Anterior cingulate cortex (tissue), 58 donors: ENCODE measurements around the gene MATCAP1.

Source experiments
- DNase-seq, 58 donors: peaks; one replicate each; lab custom pipeline; 2025; lab: John Stamatoyannopoulos, UW

The MATCAP1 gene

GRCh38 chr16:67158637-67159600 is 24.8 kb downstream of the MATCAP1 start:
- no peak for DNase-seq

- no peak for DNase-seq
Observed at GRCh38 chr16:67157892-67158635, 25.7 kb downstream of the MATCAP1 start.

GRCh38 chr16:67157106-67157748 is 26.5 kb downstream of the MATCAP1 start:
- no peak for DNase-seq

- no peak for DNase-seq
Observed at GRCh38 chr16:67156143-67156844, 27.5 kb downstream of the MATCAP1 start.

- peak in 54 of 58 donors; percentile 23 to 81 (median 62) for DNase-seq
Observed at GRCh38 chr16:67155295-67156142, 28.2 kb downstream of the MATCAP1 start.

- DNase-seq = peak in 1 of 58 donors; percentile 31
Observed at GRCh38 chr16:67154578-67155294, 29.0 kb downstream of the MATCAP1 start.

GRCh38 chr16:67151431-67152097 is 32.2 kb downstream of the MATCAP1 start:
- no peak for DNase-seq

GRCh38 chr16:67150833-67151396 is 32.8 kb downstream of the MATCAP1 start, which contains the start of gene B3GNT9:
TSS of gene B3GNT9 (minus strand) at chr16:67150998. CDS start at chr16:67150485, 513 bp downstream.
- peak in 49 of 58 donors; percentile 33 to 84 (median 64) for DNase-seq

- DNase-seq = peak in 4 of 58 donors; percentile 16 to 63 (median 50)
Observed at GRCh38 chr16:67150047-67150832, 33.5 kb downstream of the MATCAP1 start.

- no peak for DNase-seq
Observed at GRCh38 chr16:67149276-67150046, 34.3 kb downstream of the MATCAP1 start.

GRCh38 chr16:67148656-67149275 is 35.0 kb downstream of the MATCAP1 start:
- DNase-seq = no peak

- no peak for DNase-seq
Observed at GRCh38 chr16:67148221-67148620, 35.5 kb downstream of the MATCAP1 start.

- peak in 2 of 58 donors; percentile 12 to 16 for DNase-seq
Observed at GRCh38 chr16:67147437-67148140, 36.2 kb downstream of the MATCAP1 start.

GRCh38 chr16:67146523-67147357 is 37.0 kb downstream of the MATCAP1 start:
- DNase-seq = peak in 4 of 58 donors; percentile 11 to 36 (median 25)
